Neural cell (in vitro differentiated cells): Measurements from ENCODE around the gene RASGRP3. TPM values are rescaled to one million over a fixed set of nuclear protein-coding genes. Genes with fewer than 3 reads are reported as not detected.

Source experiments
- H2AFZ ChIP-seq: fragments of 200-600, 300-800 bp; sonication (generic), shearing (Covaris generic); 2 replicates; pipeline ENCODE4 v1.6.0; 2014; ENCODE audit warnings: low read depth, mild to moderate bottlenecking, antibody characterized with exemption, low read length, moderate library complexity
- H3F3A ChIP-seq: fragments of 200-600 bp; shearing (Covaris generic); 2 replicates; pipeline ENCODE4 v1.6.1; 2016; ENCODE audit warnings: mild to moderate bottlenecking, moderate library complexity, mixed read lengths, antibody characterized with exemption, low read length; ENCODE audit not compliant: insufficient read depth, poor library complexity, severe bottlenecking
- H3K27ac ChIP-seq: fragments of 200-600, 300-800 bp; sonication (generic), shearing (Covaris generic); 2 replicates; pipeline ENCODE4 v1.5.1; 2014; ENCODE audit warnings: mild to moderate bottlenecking, low read length, moderate library complexity
- H3K27me3 ChIP-seq: fragments of 300-800, 200-600 bp; sonication (generic), shearing (Covaris generic); 2 replicates; pipeline ENCODE4 v1.6.0; 2014; ENCODE audit warnings: mild to moderate bottlenecking, low read depth, low read length, moderate library complexity; ENCODE audit not compliant: insufficient read depth
- H3K36me3 ChIP-seq: fragments of 300-800, 200-600 bp; sonication (generic), shearing (Covaris generic); 2 replicates; pipeline ENCODE4 v1.5.1; 2014; ENCODE audit warnings: mild to moderate bottlenecking, antibody characterized with exemption, low read length, moderate library complexity; ENCODE audit not compliant: insufficient read depth
- H3K4me2 ChIP-seq: fragments of 300-800, 200-600 bp; sonication (generic), shearing (Covaris generic); 2 replicates; pipeline ENCODE4 v1.6.0; 2014; ENCODE audit warnings: mild to moderate bottlenecking, low read length
- H3K4me3 ChIP-seq: fragments of 300-800, 200-600 bp; sonication (generic), shearing (Covaris generic); 2 replicates; pipeline ENCODE4 v1.5.1; 2014; ENCODE audit warnings: mild to moderate bottlenecking, low read length, moderate library complexity
- H3K79me2 ChIP-seq: fragments of 200-600 bp; shearing (Covaris generic); replicated peaks from 2 replicates; pipeline ENCODE4 v1.6.0; 2014; ENCODE audit warnings: mild to moderate bottlenecking, low read length, moderate library complexity; ENCODE audit not compliant: insufficient read depth
- H3K9ac ChIP-seq: fragments of 300-800, 200-600 bp; sonication (generic), shearing (Covaris generic); 2 replicates; pipeline ENCODE4 v1.6.1; 2016; ENCODE audit warnings: mild to moderate bottlenecking, low read length, mixed read lengths
- H3K9me2 ChIP-seq: fragments of 200-600 bp; shearing (Covaris generic); 2 replicates; pipeline ENCODE4 v1.6.1; 2016; ENCODE audit warnings: mild to moderate bottlenecking, low read length, mixed read lengths; ENCODE audit not compliant: insufficient read depth
- H3K9me3 ChIP-seq: fragments of 200-600, 300-800 bp; sonication (generic), shearing (Covaris generic); 2 replicates; pipeline ENCODE4 v1.6.1; 2016; ENCODE audit warnings: mild to moderate bottlenecking, mixed run types, low read length, moderate library complexity, mixed read lengths
- H4K20me1 ChIP-seq: fragments of 200-600 bp; shearing (Covaris generic); 2 replicates; pipeline ENCODE4 v1.6.1; 2016; ENCODE audit warnings: mild to moderate bottlenecking, mixed run types; ENCODE audit not compliant: insufficient read depth
- EP300 ChIP-seq: fragments of 450-650 bp; conservative IDR thresholded peaks from 2 replicates; pipeline ENCODE4 v1.6.1; 2014; ENCODE audit warnings: antibody characterized with exemption, mild to moderate bottlenecking, moderate library complexity; ENCODE audit not compliant: poor library complexity, severe bottlenecking
- EZH2 ChIP-seq: fragments of 200-600, 300-800 bp; shearing (Covaris generic), sonication (generic); IDR thresholded peaks from 2 replicates; pipeline ENCODE4 v1.6.1; 2014; ENCODE audit warnings: antibody characterized with exemption, low read length, borderline replicate concordance, mild to moderate bottlenecking; ENCODE audit not compliant: insufficient read depth, poor library complexity, severe bottlenecking
- MXI1 ChIP-seq: fragments of 450-650 bp; conservative IDR thresholded peaks from 2 replicates; pipeline ENCODE4 v1.6.1; 2014; ENCODE audit warnings: antibody characterized with exemption, mild to moderate bottlenecking; ENCODE audit not compliant: poor library complexity, severe bottlenecking
- POLR2AphosphoS5 ChIP-seq: IDR thresholded peaks from 2 replicates; pipeline ENCODE4 v1.6.1; 2012
- RAD21 ChIP-seq: fragments of 450-650 bp; conservative IDR thresholded peaks from 2 replicates; pipeline ENCODE4 v1.6.1; 2014; ENCODE audit warnings: antibody characterized with exemption, mild to moderate bottlenecking, moderate library complexity
- SMC3 ChIP-seq: fragments of 450-650 bp; conservative IDR thresholded peaks from 2 replicates; pipeline ENCODE4 v1.6.1; 2014; ENCODE audit warnings: antibody characterized with exemption, mild to moderate bottlenecking, moderate library complexity; ENCODE audit not compliant: poor library complexity
- TAF1 ChIP-seq: IDR thresholded peaks from 2 replicates; pipeline ENCODE4 v1.6.1; 2012; ENCODE audit warnings: low read depth
- polyA plus RNA-seq: library from polyadenylated mRNA; depleted of rRNA; stranded (reverse); fragments of >200 nt; gene quantifications from 2 replicates; pipeline ENCODE4 v1.2.3, GENCODE V29; 2014
- small RNA-seq, 3 experiments: library from RNA; depleted of rRNA; stranded (forward); fragments of <200 nt; gene quantifications; one replicate each; pipeline ENCODE3, GENCODE V24; 2012
- TF ChIP-seq, protein P1 (sequence below): IDR thresholded peaks from 2 replicates; pipeline ENCODE4 v1.6.1; 2012; ENCODE audit warnings: borderline replicate concordance
- TF ChIP-seq, protein P2 (sequence below): fragments of 450-650 bp; IDR thresholded peaks from 2 replicates; pipeline ENCODE4 v1.5.1; 2014; ENCODE audit warnings: antibody characterized with exemption, mild to moderate bottlenecking, moderate library complexity; ENCODE audit not compliant: poor library complexity, severe bottlenecking

The RASGRP3 gene
- polyA plus RNA-seq, 1 donor from 2014 or later: 25.3 TPM

DNA sequence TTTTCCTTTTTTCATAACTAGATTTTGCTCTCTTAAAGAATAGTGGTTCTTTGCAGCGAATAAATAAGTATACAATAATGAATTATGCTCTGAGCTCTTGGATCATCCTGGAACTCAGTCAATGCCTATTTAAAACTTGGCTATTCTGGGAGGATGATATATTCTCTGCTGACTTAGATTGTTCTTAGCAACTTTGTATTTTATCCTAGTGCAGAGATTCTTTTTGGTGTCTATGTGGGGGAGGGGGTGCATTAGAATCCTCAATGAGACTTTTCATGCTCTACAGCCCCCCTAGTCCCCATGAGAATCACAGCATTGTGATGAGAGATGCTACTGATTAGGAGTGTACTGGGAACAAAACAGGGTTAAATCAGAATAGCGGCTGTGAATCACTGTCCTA, 131.5 kb downstream of the RASGRP3 start:
- TF ChIP-seq, protein P1, sequence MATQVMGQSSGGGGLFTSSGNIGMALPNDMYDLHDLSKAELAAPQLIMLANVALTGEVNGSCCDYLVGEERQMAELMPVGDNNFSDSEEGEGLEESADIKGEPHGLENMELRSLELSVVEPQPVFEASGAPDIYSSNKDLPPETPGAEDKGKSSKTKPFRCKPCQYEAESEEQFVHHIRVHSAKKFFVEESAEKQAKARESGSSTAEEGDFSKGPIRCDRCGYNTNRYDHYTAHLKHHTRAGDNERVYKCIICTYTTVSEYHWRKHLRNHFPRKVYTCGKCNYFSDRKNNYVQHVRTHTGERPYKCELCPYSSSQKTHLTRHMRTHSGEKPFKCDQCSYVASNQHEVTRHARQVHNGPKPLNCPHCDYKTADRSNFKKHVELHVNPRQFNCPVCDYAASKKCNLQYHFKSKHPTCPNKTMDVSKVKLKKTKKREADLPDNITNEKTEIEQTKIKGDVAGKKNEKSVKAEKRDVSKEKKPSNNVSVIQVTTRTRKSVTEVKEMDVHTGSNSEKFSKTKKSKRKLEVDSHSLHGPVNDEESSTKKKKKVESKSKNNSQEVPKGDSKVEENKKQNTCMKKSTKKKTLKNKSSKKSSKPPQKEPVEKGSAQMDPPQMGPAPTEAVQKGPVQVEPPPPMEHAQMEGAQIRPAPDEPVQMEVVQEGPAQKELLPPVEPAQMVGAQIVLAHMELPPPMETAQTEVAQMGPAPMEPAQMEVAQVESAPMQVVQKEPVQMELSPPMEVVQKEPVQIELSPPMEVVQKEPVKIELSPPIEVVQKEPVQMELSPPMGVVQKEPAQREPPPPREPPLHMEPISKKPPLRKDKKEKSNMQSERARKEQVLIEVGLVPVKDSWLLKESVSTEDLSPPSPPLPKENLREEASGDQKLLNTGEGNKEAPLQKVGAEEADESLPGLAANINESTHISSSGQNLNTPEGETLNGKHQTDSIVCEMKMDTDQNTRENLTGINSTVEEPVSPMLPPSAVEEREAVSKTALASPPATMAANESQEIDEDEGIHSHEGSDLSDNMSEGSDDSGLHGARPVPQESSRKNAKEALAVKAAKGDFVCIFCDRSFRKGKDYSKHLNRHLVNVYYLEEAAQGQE: no peak
- TF ChIP-seq RAD21 (no peak), TAF1 (no peak), POLR2AphosphoS5 (no peak), MXI1 (no peak), EZH2 (no peak), EP300 (no peak), SMC3 (no peak)
- TF ChIP-seq, protein P2, sequence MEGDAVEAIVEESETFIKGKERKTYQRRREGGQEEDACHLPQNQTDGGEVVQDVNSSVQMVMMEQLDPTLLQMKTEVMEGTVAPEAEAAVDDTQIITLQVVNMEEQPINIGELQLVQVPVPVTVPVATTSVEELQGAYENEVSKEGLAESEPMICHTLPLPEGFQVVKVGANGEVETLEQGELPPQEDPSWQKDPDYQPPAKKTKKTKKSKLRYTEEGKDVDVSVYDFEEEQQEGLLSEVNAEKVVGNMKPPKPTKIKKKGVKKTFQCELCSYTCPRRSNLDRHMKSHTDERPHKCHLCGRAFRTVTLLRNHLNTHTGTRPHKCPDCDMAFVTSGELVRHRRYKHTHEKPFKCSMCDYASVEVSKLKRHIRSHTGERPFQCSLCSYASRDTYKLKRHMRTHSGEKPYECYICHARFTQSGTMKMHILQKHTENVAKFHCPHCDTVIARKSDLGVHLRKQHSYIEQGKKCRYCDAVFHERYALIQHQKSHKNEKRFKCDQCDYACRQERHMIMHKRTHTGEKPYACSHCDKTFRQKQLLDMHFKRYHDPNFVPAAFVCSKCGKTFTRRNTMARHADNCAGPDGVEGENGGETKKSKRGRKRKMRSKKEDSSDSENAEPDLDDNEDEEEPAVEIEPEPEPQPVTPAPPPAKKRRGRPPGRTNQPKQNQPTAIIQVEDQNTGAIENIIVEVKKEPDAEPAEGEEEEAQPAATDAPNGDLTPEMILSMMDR: no peak
- Histone ChIP-seq H3K27me3 (no peaks in the 10 kb centered on the region), H3K27ac (no peak overlapping the region), H3K4me2 (no peak overlapping the region), H3K4me3 (no peak overlapping the region), H4K20me1 (no peaks in the 10 kb centered on the region), H3K79me2 (no peaks in the 10 kb centered on the region), H3K9me2 (no peaks in the 10 kb centered on the region), H3F3A (no peaks in the 10 kb centered on the region), H3K36me3 (no peaks in the 10 kb centered on the region), H3K9ac (no peak overlapping the region), H2AFZ (no peak overlapping the region), H3K9me3 (no peaks in the 10 kb centered on the region)

DNA sequence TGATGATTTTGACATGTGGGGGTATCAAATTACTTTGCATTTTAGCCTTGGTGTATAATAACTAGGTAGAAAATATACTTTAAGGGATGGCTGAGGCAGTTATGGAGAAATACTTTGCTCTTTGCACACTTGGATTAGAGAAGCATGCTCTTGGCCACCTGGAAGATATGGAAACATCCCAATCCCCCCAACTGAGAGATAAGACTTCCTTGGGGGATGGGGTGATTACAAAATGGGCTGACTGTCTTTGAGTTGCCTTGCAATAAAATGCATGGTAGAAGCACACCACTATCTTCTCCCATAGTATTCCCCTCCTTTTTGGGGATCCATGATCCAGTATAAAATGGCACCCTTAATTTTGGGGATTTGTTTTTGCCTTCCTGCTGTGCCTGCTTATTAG, 137.7 kb downstream of the RASGRP3 start:
- Histone ChIP-seq H3K27ac (no peak overlapping the region), H3F3A (no peaks in the 10 kb centered on the region), H4K20me1 (no peaks in the 10 kb centered on the region), H3K4me3 (no peak overlapping the region), H2AFZ (no peak overlapping the region), H3K9me3 (no peaks in the 10 kb centered on the region), H3K27me3 (no peaks in the 10 kb centered on the region), H3K79me2 (no peaks in the 10 kb centered on the region), H3K36me3 (no peaks in the 10 kb centered on the region), H3K4me2 (no peak overlapping the region), H3K9ac (no peak overlapping the region), H3K9me2 (no peaks in the 10 kb centered on the region)
- TF ChIP-seq, protein P1: no peak
- TF ChIP-seq EP300 (no peak), RAD21 (no peak)

Small RNA genes lying within 50 kb of the gene (small RNA-seq; reads per million reads assigned to genes)
- 0 reads per million in 3 experiments for gene ATP6V0E1P3

Other genes starting within 250 kb of the RASGRP3 start
- 14.5 and 25.0 TPM in 2 replicates for gene FAM98A, start 122.7 kb downstream of the RASGRP3 start, polyA plus RNA-seq